Right lobe of liver (tissue), 6 donors: ENCODE measurements around the gene TMC8. TPM values are rescaled to one million over a fixed set of nuclear protein-coding genes. Genes with fewer than 3 reads are reported as not detected.

Experiments
- ATAC-seq, 4 donors: fragments of 200-7000 bp; cut with Tn5 transposase; one replicate each; pipeline ENCODE4 v1.9.1; 2020; ENCODE audit warnings: mild to moderate bottlenecking in 4 of 4, moderate library complexity in 4 of 4
- DNase-seq, 3 donors: peaks; one replicate each; pipeline ENCODE4 v3.0.0-alpha.2; 2020
- H3K27ac ChIP-seq, 3 donors: fragments of 200-600 bp; one replicate each; pipeline ENCODE4 v1.8.0; 2022
- H3K27me3 ChIP-seq, 2 donors: fragments of 200-600 bp; one replicate each; pipeline ENCODE4 v1.8.0; 2022
- H3K36me3 ChIP-seq, 4 donors: fragments of 200-600 bp; sonication (generic) in 1 of 4; one replicate each; pipeline versions ENCODE4 v1.5.1 to v1.8.0; 2017 to 2022; ENCODE audit warnings: control low read depth in 1 of 4
- H3K4me1 ChIP-seq, 4 donors: fragments of 200-600 bp; sonication (generic) in 1 of 4; one replicate each; pipeline versions ENCODE4 v1.5.1 to v1.8.0; 2017 to 2022; ENCODE audit warnings: control low read depth in 1 of 4
- H3K4me3 ChIP-seq, 3 donors: fragments of 200-600 bp; one replicate each; pipeline ENCODE4 v1.8.0; 2022
- H3K9me3 ChIP-seq, 4 donors: fragments of 200-600 bp; sonication (generic) in 1 of 4; one replicate each; pipeline versions ENCODE4 v1.5.1 to v1.8.0; 2017 to 2022; ENCODE audit warnings: control low read depth in 1 of 4
- CTCF ChIP-seq, 4 donors: fragments of 200-600 bp in 3 of 4; fragments of 450-650 bp in 1 of 4; IDR thresholded peaks; one replicate each; pipeline versions ENCODE4 v1.5.1 to v1.8.0; 2016 to 2022; ENCODE audit warnings: antibody characterized with exemption in 4 of 4, mild to moderate bottlenecking in 2 of 4
- POLR2A ChIP-seq: fragments of 450-650 bp; IDR thresholded peaks from one replicate; pipeline ENCODE4 v1.6.1; 2017; ENCODE audit warnings: antibody characterized with exemption, mild to moderate bottlenecking
- WGBS: methylation state at CpG from one replicate; pipeline ENCODE4 v1.1.6; 2018; ENCODE audit warnings: low coverage, low lambda C conversion rate; ENCODE audit not compliant: insufficient coverage; ENCODE audit errors: missing lambda C conversion rate; 5-methylcytosine and 5-hydroxymethylcytosine counted together
- intact Hi-C, 2 donors: fragments of 100-400 bp; cut with DNase I; formaldehyde crosslinking; loops; one replicate each; pipeline versions ENCODE4 v1.11.2 to v1.14.1; 2022
- total RNA-seq, 6 experiments: library from RNA; depleted of rRNA in 2 of 6; stranded (reverse); fragments of >200 nt in 2 of 6; fragmentation: NEBNext Ultra II Directional in 3 of 6; extraction: Animal tissue kit (Norgen Biotek cat#: 25700) in 3 of 6; gene quantifications; one replicate each; pipeline versions ENCODE4 v1.1.0 to v1.2.4, GENCODE V29; 2016 to 2023
- donor health status: DM: no; HTN: yes; CAD: no.
- donor health status: DM: no; HTN: no; CAD: no.
- donor health status: DM: no; HTN: no; CAD: no.
- donor health status: DM: no; HTN: yes; CAD: no.
- donor health status: DM: no; HTN: yes; CAD: no.

The TMC8 gene
- total RNA-seq, 6 experiments from 2014 or later: 2.4 to 7.2 (median 4.8) TPM

DNA sequence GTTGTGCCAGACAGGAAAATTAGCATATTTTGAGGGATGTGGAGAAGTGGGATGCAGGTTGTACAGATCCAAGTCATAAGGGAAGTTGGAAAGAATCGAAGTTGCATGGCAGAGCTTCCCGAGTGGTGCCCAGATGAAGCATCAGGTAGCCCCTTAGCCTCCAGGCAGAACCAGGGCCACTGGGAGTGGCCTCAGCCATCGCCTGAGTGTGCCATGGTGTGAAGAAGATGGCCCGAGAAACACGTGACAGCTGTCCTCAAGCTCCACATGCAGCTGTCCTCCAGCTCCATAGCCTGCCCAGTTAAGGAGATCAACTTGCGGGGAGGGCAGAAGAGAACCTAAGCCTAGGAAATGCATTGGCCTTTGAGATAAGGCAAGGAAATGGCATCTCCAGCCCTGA, 35.5 kb upstream of the TMC8 start:
- Histone ChIP-seq H3K9me3 (no peaks in the 10 kb centered on the region), H3K4me1 (peaks cover 0 to under 1% (median 0%) of the 10 kb centered on the region in 4 donors), H3K27ac (no peak overlapping the region), H3K36me3 (peaks cover 0 to 76% (median 19%) of the 10 kb centered on the region in 4 donors), H3K27me3 (no peaks in the 10 kb centered on the region), H3K4me3 (no peak overlapping the region)
- intact Hi-C loops: no loop called here
- TF ChIP-seq POLR2A (no peak), CTCF (IDR thresholded peaks at IDR 0.05) (no peak)
- no peak for ATAC-seq
- 90% methylated on average over 2 of the region's 6 CpGs for WGBS
- DNase-seq: no peak

DNA sequence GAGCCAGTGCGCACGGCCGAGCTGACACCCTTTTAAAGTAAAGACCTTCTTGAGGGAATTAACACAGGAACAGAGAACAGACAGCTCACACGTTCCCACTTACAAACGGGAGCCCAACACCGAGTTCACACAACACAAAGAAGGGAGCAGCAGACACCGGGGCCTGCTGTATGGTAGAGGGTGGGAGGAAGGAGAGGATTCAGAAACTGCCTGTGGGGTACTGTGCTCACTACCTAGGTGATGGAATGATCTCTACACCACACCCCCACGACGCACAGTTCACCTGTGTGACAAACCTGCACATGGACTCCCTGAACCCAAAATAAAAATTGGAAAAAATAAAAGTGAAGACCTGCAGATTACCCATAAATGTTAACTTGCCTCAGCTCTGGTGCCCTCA, 34.5 kb upstream of the TMC8 start:
- H3K27me3 ChIP-seq: no peaks in the 10 kb centered on the region
- TF ChIP-seq POLR2A (no peak), CTCF (IDR thresholded peaks at IDR 0.05) (no peak)
- H3K4me3 ChIP-seq: no peak overlapping the region
- no peaks in the 10 kb centered on the region for H3K9me3 ChIP-seq
- intact Hi-C loops: no loop called here
- H3K36me3 ChIP-seq: peaks cover 0 to 76% (median 16%) of the 10 kb centered on the region in 4 donors
- no peak overlapping the region for H3K27ac ChIP-seq
- WGBS: 90% methylated on average over 6 of the region's 9 CpGs
- ATAC-seq (no peak), DNase-seq (no peak)
- no peaks in the 10 kb centered on the region for H3K4me1 ChIP-seq

GRCh38 chr17:78101112-78101511, 29.5 kb upstream of the TMC8 start:
- no peaks in the 10 kb centered on the region for H3K4me1 ChIP-seq
- TF ChIP-seq CTCF (IDR thresholded peaks at IDR 0.05): no peak
- no peak for TF ChIP-seq POLR2A
- no peak overlapping the region for H3K27ac ChIP-seq
- H3K4me3 ChIP-seq: no peak overlapping the region
- WGBS: 70% methylated on average over 5 of the region's 5 CpGs
- peaks cover 0 to 40% (median 7%) of the 10 kb centered on the region in 4 donors for H3K36me3 ChIP-seq
- ATAC-seq (no peak), DNase-seq (no peak)
- no peaks in the 10 kb centered on the region for H3K27me3 ChIP-seq
- no peaks in the 10 kb centered on the region for H3K9me3 ChIP-seq
- intact Hi-C loops: no loop called here

DNA sequence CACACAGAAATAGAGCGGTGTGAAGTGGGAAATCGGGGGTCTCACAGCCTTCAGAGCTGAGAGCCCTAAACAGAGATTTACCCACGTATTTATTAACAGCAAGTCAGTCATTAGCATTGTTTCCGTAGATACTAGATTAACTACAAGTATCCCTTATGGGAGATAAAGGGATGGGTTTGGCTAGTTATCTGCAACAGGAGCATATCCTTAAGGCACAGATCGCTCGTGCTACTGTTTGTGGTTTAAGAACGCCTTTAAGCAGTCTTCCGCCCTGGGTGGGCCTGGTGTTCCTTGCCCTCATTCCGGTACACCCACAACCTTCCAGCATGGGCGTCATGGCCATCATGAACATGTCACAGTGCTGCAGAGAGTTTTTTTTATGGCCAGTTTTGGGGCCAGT, 29.0 kb upstream of the TMC8 start:
- TF ChIP-seq CTCF (IDR thresholded peaks at IDR 0.05) (no peak), POLR2A (no peak)
- 96% methylated on average over 9 of the region's 10 CpGs for WGBS
- Histone ChIP-seq H3K4me1 (no peaks in the 10 kb centered on the region), H3K9me3 (no peaks in the 10 kb centered on the region), H3K36me3 (peaks cover 0 to 37% (median 7%) of the 10 kb centered on the region in 4 donors), H3K27me3 (no peaks in the 10 kb centered on the region), H3K27ac (no peak overlapping the region), H3K4me3 (no peak overlapping the region)
- intact Hi-C loops: no loop called here
- DNase-seq: no peak
- no peak for ATAC-seq

- Histone ChIP-seq H3K4me1 (no peaks in the 10 kb centered on the region), H3K27ac (no peak overlapping the region), H3K36me3 (peaks cover 0 to 24% (median 4%) of the 10 kb centered on the region in 4 donors), H3K27me3 (no peaks in the 10 kb centered on the region), H3K9me3 (no peaks in the 10 kb centered on the region), H3K4me3 (no peak overlapping the region)
- TF ChIP-seq POLR2A (no peak), CTCF (IDR thresholded peaks at IDR 0.05) (no peak)
- 69% methylated on average over 2 of the region's 4 CpGs for WGBS
- ATAC-seq (no peak), DNase-seq (no peak)
- intact Hi-C loops: no loop called here
These were observed 27.3 kb upstream of the TMC8 start for GRCh38 chr17:78103311-78103710.
